Thoracic aorta (tissue), 2 donors: Measurements from ENCODE around the gene HAUS2. TPM values are rescaled to one million over a fixed set of nuclear protein-coding genes. Genes with fewer than 3 reads are reported as not detected.

Experiments
- ATAC-seq: fragments of 150-250 bp; one replicate; pipeline ENCODE4 v1.8.0; 2017; ENCODE audit warnings: low read depth; ENCODE audit not compliant: insufficient number of reproducible peaks, low FRiP score
- DNase-seq: peaks from one replicate; pipeline ENCODE4 v3.0.0-alpha.2; 2020; ENCODE audit warnings: low spot score
- H3K27ac ChIP-seq, 2 donors: fragments of 200-600 bp; sonication (generic); 1 replicate in 1 of 2; 2 replicates in 1 of 2; pipeline ENCODE4 v1.5.1; 2016; ENCODE audit warnings: mild to moderate bottlenecking in 2 of 2, moderate library complexity in 2 of 2
- H3K27me3 ChIP-seq: fragments of 200-600 bp; sonication (generic); replicated peaks from 2 replicates; pipeline ENCODE4 v1.6.0; 2016; ENCODE audit warnings: mild to moderate bottlenecking; ENCODE audit not compliant: insufficient read depth
- H3K36me3 ChIP-seq: fragments of 200-600 bp; sonication (generic); one replicate; pipeline ENCODE4 v1.5.1; 2016
- H3K4me1 ChIP-seq, 2 donors: fragments of 200-600 bp; sonication (generic); 1 replicate in 1 of 2; 2 replicates in 1 of 2; pipeline versions ENCODE4 v1.5.1 to v1.6.0; 2016; ENCODE audit warnings: low read depth in 2 of 2, mild to moderate bottlenecking in 1 of 2; ENCODE audit not compliant: control insufficient read depth in 1 of 2
- H3K4me3 ChIP-seq: fragments of 200-600 bp; sonication (generic); 2 replicates; pipeline ENCODE4 v1.5.1; 2016; ENCODE audit warnings: mild to moderate bottlenecking
- H3K9me3 ChIP-seq: fragments of 200-600 bp; sonication (generic); 2 replicates; pipeline ENCODE4 v1.5.1; 2016
- total RNA-seq, 2 donors: library from RNA; depleted of rRNA; stranded (reverse); fragments of >200 nt; gene quantifications; one replicate each; pipeline versions ENCODE4 v1.1.0 to v1.2.3, GENCODE V29; 2016
- TF ChIP-seq, protein P1 (sequence below): fragments of 200-600 bp; sonication (generic); IDR thresholded peaks from one replicate; pipeline ENCODE4 v1.5.1; 2019; ENCODE audit warnings: antibody characterized with exemption

The HAUS2 gene
- total RNA-seq, 2 donors from 2014 or later: 34.8 to 49.3 TPM

DNA sequence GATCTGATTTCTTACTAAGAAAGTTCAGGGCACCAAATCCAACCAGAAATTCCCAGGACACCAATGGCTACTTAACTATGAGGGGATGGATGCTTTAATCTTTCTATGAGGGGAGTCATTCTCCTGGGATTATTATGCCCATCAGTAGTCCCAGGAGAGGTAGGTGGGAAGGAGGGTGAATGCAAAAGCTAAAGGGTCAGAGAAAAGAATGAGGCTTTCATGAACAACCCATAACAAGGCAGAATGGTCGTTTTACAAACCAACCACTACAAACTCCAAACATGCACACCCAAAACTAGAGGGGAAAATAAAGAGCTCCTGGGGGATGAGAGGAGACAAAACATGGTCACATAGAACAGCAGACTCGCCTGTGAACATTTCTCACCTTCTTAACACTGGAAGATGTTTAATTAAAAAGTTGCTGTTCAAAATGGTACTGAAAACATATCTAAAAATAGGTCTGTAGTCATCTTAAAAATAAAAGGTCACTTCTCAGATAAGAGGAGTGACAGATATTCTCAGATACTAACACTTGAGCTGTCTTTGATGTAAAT is 30.4 kb downstream of the HAUS2 start:
- no peaks in the 10 kb centered on the region for H3K27me3 ChIP-seq
- TF ChIP-seq, protein P1, sequence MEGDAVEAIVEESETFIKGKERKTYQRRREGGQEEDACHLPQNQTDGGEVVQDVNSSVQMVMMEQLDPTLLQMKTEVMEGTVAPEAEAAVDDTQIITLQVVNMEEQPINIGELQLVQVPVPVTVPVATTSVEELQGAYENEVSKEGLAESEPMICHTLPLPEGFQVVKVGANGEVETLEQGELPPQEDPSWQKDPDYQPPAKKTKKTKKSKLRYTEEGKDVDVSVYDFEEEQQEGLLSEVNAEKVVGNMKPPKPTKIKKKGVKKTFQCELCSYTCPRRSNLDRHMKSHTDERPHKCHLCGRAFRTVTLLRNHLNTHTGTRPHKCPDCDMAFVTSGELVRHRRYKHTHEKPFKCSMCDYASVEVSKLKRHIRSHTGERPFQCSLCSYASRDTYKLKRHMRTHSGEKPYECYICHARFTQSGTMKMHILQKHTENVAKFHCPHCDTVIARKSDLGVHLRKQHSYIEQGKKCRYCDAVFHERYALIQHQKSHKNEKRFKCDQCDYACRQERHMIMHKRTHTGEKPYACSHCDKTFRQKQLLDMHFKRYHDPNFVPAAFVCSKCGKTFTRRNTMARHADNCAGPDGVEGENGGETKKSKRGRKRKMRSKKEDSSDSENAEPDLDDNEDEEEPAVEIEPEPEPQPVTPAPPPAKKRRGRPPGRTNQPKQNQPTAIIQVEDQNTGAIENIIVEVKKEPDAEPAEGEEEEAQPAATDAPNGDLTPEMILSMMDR: no peak
- no peak for ATAC-seq
- H3K27ac ChIP-seq: peak overlapping the region in 1 of 2 donors; percentile 71
- no peak for DNase-seq
- no peaks in the 10 kb centered on the region for H3K9me3 ChIP-seq
- no peaks in the 10 kb centered on the region for H3K36me3 ChIP-seq
- H3K4me3 ChIP-seq: no peak overlapping the region
- H3K4me1 ChIP-seq: peaks cover 37 to 81% of the 10 kb centered on the region in 2 donors

DNA sequence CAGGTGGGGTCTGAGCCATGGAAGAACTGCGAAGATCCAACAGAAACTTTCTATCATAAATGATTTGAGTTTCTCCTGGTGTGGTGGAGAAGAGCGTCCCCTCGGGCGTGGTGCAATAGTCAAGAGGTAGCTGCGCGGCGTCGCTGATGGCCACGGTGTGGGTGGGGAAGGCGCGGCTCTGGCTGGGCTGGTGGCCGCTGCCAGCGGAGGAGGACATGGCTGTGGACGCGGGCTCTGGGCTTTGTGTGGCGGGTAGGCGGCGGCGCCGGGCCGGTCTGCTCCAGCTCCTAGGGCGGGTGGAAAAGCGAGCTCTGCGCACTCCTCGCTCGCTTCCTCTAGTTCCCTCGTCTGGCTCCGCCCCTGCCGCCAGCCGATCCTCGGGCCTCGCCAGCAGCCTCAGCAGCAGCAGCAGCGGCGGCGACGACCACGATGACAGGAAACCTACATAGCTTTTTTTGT is 32.7 kb downstream of the HAUS2 start:
- Histone ChIP-seq H3K4me1 (peaks cover 40 to 86% of the 10 kb centered on the region in 2 donors), H3K36me3 (no peaks in the 10 kb centered on the region), H3K9me3 (no peaks in the 10 kb centered on the region), H3K27me3 (no peaks in the 10 kb centered on the region), H3K4me3 (peak overlapping the region; percentile 67), H3K27ac (peak overlapping the region; percentile 82)
- ATAC-seq (peak; percentile 63), DNase-seq (peak; percentile 45)
- TF ChIP-seq, protein P1: no peak

GRCh38 chr15:42582569-42583375 is 34.1 kb downstream of the HAUS2 start:
- Histone ChIP-seq H3K27me3 (no peaks in the 10 kb centered on the region), H3K4me3 (peak overlapping the region; percentile 67), H3K4me1 (peaks cover 32 to 72% of the 10 kb centered on the region in 2 donors), H3K9me3 (no peaks in the 10 kb centered on the region), H3K36me3 (no peaks in the 10 kb centered on the region), H3K27ac (peak overlapping the region; percentile 82)
- no peak for ATAC-seq
- TF ChIP-seq, protein P1: no peak
- DNase-seq: no peak

GRCh38 chr15:42584031-42584765 is 35.6 kb downstream of the HAUS2 start:
- H3K4me3 ChIP-seq: peak overlapping the region; percentile 67
- H3K36me3 ChIP-seq: no peaks in the 10 kb centered on the region
- H3K27me3 ChIP-seq: no peaks in the 10 kb centered on the region
- H3K4me1 ChIP-seq: peaks cover 27 to 57% of the 10 kb centered on the region in 2 donors
- ATAC-seq (no peak), DNase-seq (no peak)
- no peaks in the 10 kb centered on the region for H3K9me3 ChIP-seq
- peak overlapping the region; percentile 82 for H3K27ac ChIP-seq
- TF ChIP-seq, protein P1: no peak
